Measurements from ENCODE around the gene PRR7.

DNA sequence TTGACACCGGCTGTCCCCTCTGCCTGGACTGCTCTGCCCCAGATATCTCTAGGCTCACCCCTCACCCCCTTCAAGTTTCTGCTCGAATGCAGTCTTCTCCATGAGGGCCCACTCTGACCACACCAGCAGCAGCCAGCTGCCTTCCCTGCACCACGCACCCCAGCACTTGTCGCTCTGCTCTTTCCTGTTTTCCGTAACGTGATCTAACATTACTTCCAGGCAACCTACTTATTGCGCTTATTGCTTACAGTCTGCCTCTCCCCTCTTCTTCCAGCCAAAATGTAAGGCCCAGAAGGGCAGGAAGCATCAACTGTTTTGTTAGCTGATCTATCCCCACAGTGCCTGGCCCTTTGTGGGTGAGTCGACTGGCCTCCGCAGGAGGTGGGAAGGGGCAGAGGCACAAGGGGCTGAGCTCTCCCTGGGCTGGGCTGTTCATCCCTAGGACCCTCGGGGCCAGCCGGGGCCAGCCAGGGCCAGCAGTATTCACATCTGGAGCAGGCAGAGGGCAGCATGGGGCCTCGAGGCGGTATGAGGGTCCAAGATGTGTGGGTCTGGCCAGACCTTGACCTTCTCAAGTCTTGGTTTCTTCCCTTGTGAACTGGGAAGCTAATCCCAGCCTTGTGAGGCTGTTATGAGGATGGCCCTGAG is 38.4 kb downstream of the PRR7 start:
- TF ChIP-seq, protein P1, sequence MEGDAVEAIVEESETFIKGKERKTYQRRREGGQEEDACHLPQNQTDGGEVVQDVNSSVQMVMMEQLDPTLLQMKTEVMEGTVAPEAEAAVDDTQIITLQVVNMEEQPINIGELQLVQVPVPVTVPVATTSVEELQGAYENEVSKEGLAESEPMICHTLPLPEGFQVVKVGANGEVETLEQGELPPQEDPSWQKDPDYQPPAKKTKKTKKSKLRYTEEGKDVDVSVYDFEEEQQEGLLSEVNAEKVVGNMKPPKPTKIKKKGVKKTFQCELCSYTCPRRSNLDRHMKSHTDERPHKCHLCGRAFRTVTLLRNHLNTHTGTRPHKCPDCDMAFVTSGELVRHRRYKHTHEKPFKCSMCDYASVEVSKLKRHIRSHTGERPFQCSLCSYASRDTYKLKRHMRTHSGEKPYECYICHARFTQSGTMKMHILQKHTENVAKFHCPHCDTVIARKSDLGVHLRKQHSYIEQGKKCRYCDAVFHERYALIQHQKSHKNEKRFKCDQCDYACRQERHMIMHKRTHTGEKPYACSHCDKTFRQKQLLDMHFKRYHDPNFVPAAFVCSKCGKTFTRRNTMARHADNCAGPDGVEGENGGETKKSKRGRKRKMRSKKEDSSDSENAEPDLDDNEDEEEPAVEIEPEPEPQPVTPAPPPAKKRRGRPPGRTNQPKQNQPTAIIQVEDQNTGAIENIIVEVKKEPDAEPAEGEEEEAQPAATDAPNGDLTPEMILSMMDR (IDR thresholded peaks at IDR 0.05): no peak
- no peak for TF ChIP-seq POLR2A (IDR thresholded peaks at IDR 0.05)

Data from thyroid gland (tissue), 4 donors.